ENCODE results near the gene CNNM3.

Gene CNNM3

GRCh38 chr2:96881349-96882195, 65.5 kb downstream of the CNNM3 start:
- DNase-seq: no peak

- no peak for DNase-seq
Observed at GRCh38 chr2:96882230-96882629, 66.2 kb downstream of the CNNM3 start.

- no peak for DNase-seq
Observed at GRCh38 chr2:96882906-96883305, 66.8 kb downstream of the CNNM3 start.

- DNase-seq: no peak
Observed at GRCh38 chr2:96883306-96883705, 67.2 kb downstream of the CNNM3 start.

Data from 8988T (cell line).